NT2/D1 (cell line): ENCODE results near the gene ACOX2.

Experiments used
- SUZ12 ChIP-seq: IDR thresholded peaks from 2 replicates; pipeline ENCODE4 v1.6.1; 2011; ENCODE audit not compliant: insufficient read length, insufficient read depth; ENCODE audit errors: extremely low read depth
- YY1 ChIP-seq: IDR thresholded peaks from 2 replicates; pipeline ENCODE4 v1.6.1; 2011; ENCODE audit not compliant: insufficient read length, insufficient read depth
- ZNF274 ChIP-seq: IDR thresholded peaks from 2 replicates; pipeline ENCODE4 v1.6.1; 2011; ENCODE audit warnings: mild to moderate bottlenecking, low read depth, low read length

- TF ChIP-seq ZNF274, result no peak
- TF ChIP-seq YY1, result no peak
- no peak for TF ChIP-seq SUZ12
These were observed 42.9 kb downstream of the ACOX2 start for GRCh38 chr3:58494107-58494506.
